KMS-11 (cell line): ENCODE data around the gene ATP13A2.

Source experiments
- H2AFZ ChIP-seq: fragments of 200-600 bp; sonication (generic); 2 replicates; pipeline ENCODE4 v1.6.1; 2016; ENCODE audit warnings: antibody characterized with exemption, mixed run types, low read depth
- H3K27ac ChIP-seq: fragments of 200-600 bp; sonication (generic); 2 replicates; pipeline ENCODE4 v1.6.1; 2016; ENCODE audit warnings: mild to moderate bottlenecking, mixed run types
- H3K27me3 ChIP-seq: fragments of 200-600 bp; sonication (generic); 2 replicates; pipeline ENCODE4 v1.6.1; 2017; ENCODE audit warnings: mild to moderate bottlenecking, low read depth, mixed run types, moderate library complexity; ENCODE audit not compliant: insufficient read depth
- H3K36me3 ChIP-seq: fragments of 200-600 bp; sonication (generic); 2 replicates; pipeline ENCODE4 v1.6.1; 2017; ENCODE audit warnings: mild to moderate bottlenecking, mixed run types; ENCODE audit not compliant: insufficient read depth
- H3K4me1 ChIP-seq: fragments of 200-600 bp; sonication (generic); 2 replicates; pipeline ENCODE4 v1.6.1; 2016; ENCODE audit warnings: mild to moderate bottlenecking, low read depth, mixed run types; ENCODE audit not compliant: poor library complexity, severe bottlenecking
- H3K4me2 ChIP-seq: fragments of 200-600 bp; sonication (generic); 2 replicates; pipeline ENCODE4 v1.7.0; 2016; ENCODE audit warnings: mild to moderate bottlenecking, mixed run types
- H3K4me3 ChIP-seq: fragments of 200-600 bp; sonication (generic); IDR thresholded peaks from 2 replicates; pipeline ENCODE4 v1.6.1; 2017; ENCODE audit warnings: low read depth, low read length, mixed read lengths; ENCODE audit not compliant: insufficient read depth
- H3K79me2 ChIP-seq: fragments of 200-600 bp; sonication (generic); 2 replicates; pipeline ENCODE4 v1.6.1; 2016; ENCODE audit warnings: low read depth, mixed run types; ENCODE audit not compliant: insufficient read depth
- H3K9ac ChIP-seq: fragments of 200-600 bp; sonication (generic); 2 replicates; pipeline ENCODE4 v1.6.1; 2016; ENCODE audit warnings: mild to moderate bottlenecking, mixed run types
- H4K20me1 ChIP-seq: fragments of 200-600 bp; sonication (generic); 2 replicates; pipeline ENCODE4 v1.6.1; 2016; ENCODE audit warnings: mild to moderate bottlenecking, mixed run types; ENCODE audit not compliant: insufficient read depth
- CTCF ChIP-seq: fragments of 200-600 bp; sonication (generic); conservative IDR thresholded peaks from 2 replicates; pipeline ENCODE4 v1.6.1; 2017; ENCODE audit warnings: low read depth, mild to moderate bottlenecking, antibody characterized with exemption, low read length, moderate library complexity, mixed read lengths

The ATP13A2 gene

GRCh38 chr1:16975838-16976237, 35.9 kb downstream of the ATP13A2 start:
- Histone ChIP-seq H3K27ac (no peak overlapping the region), H2AFZ (no peak overlapping the region), H3K79me2 (no peaks in the 10 kb centered on the region), H3K9ac (no peak overlapping the region), H3K4me1 (no peaks in the 10 kb centered on the region), H3K36me3 (no peaks in the 10 kb centered on the region), H3K4me3 (no peak overlapping the region), H3K4me2 (no peak overlapping the region), H4K20me1 (no peaks in the 10 kb centered on the region), H3K27me3 (no peaks in the 10 kb centered on the region)
- no peak for TF ChIP-seq CTCF

- Histone ChIP-seq H3K36me3 (no peaks in the 10 kb centered on the region), H3K79me2 (no peaks in the 10 kb centered on the region), H4K20me1 (no peaks in the 10 kb centered on the region), H3K27ac (no peak overlapping the region), H3K4me2 (no peak overlapping the region), H3K4me1 (no peaks in the 10 kb centered on the region), H3K27me3 (no peaks in the 10 kb centered on the region), H2AFZ (no peak overlapping the region), H3K4me3 (no peak overlapping the region), H3K9ac (no peak overlapping the region)
- TF ChIP-seq CTCF: no peak
Measured at GRCh38 chr1:16975211-16975610, 36.5 kb downstream of the ATP13A2 start.

GRCh38 chr1:16973215-16973614, 38.5 kb downstream of the ATP13A2 start:
- H3K36me3 ChIP-seq: no peaks in the 10 kb centered on the region
- H4K20me1 ChIP-seq: no peaks in the 10 kb centered on the region
- H3K27me3 ChIP-seq: no peaks in the 10 kb centered on the region
- H3K79me2 ChIP-seq: no peaks in the 10 kb centered on the region
- no peak overlapping the region for H3K4me2 ChIP-seq
- H3K4me3 ChIP-seq: no peak overlapping the region
- H3K9ac ChIP-seq: no peak overlapping the region
- H3K4me1 ChIP-seq: no peaks in the 10 kb centered on the region
- no peak for TF ChIP-seq CTCF
- H3K27ac ChIP-seq: no peak overlapping the region
- H2AFZ ChIP-seq: no peak overlapping the region

- Histone ChIP-seq H3K9ac (no peak overlapping the region), H3K36me3 (no peaks in the 10 kb centered on the region), H3K4me1 (no peaks in the 10 kb centered on the region), H3K4me3 (no peak overlapping the region), H3K27ac (no peak overlapping the region), H4K20me1 (no peaks in the 10 kb centered on the region), H3K27me3 (no peaks in the 10 kb centered on the region), H3K4me2 (no peak overlapping the region), H3K79me2 (no peaks in the 10 kb centered on the region), H2AFZ (no peak overlapping the region)
- TF ChIP-seq CTCF: no peak
Measured at GRCh38 chr1:16972189-16972895, 39.4 kb downstream of the ATP13A2 start.
